Globus pallidus (tissue), 1 donor: ENCODE results near the gene TMEM222.
"Not testable (repeated sequence)": the region's sequence is repeated elsewhere in the genome, so short reads cannot be mapped to it uniquely, and the experiment has no call there.

Experiments
- DNase-seq: peaks from one replicate; pipeline ENCODE4 v3.0.0-alpha.2; 2015; ENCODE audit warnings: low spot score

Gene TMEM222

DNA sequence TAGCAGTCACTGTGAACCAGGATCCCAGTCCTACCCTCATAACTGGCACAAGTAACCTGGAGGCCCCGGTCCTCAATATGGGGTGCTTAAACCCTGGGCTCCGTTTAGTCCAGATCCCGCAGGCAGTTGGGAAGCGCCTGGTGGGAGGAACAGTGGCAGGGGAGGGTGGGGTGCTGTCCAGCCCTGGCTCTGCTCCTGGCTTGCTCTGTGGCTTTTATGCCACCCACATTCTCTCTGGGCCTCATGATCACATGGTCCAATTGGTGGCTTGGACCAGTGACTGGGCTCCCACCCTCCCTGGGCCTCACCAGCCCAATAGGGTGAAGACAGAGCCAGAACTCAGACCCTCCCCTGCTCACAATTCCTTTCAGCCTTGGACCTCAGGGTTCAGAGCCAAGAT lies 58.3 kb downstream of the TMEM222 start:
- DNase-seq: no peak

DNA sequence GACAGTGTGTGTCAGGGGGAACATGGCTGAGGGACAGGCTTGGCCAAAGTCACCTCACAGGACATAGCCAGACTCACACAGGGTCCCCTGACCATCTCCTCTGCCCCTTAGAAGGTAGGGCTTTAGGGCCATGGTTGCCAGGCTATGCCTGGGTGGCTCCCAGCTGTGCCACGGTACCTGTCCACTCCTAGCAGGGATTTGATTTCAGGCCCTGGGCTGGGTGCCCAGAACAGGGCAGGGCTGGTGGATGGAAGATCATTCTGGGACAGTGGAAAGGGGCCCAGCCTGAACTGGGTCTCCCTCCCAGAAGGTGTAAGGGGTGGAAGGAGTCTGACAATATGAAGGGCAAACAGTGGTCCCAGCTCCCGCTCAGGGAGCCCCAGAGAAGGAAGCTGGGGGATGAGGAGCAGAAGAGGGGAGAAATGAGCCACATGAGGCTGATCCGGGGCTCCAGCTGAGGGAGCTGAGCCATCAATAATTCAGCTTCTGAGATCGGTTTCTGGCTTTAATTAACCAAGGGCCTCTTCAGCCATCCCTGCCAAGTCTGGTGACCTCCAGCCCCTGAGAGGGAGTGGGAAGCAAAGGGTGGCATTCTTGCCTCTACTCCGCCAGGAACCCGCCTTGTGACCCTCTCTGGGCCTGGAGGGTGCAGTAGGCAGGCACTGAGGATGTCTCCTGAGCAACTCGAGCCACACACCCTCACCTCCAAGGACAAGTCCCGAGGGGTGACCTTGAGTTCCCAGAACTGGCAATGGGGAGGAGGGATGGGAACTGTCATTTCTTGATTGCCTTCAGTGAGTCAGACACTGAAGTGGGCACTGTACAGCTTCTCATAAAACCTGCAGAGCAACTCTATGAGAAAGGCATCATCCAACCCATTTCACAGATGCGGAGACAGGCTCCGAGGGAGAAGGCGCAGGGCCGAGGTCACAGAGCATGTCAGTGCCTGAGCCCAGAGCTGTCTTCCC lies 59.1 kb downstream of the TMEM222 start:
- no peak for DNase-seq

DNA sequence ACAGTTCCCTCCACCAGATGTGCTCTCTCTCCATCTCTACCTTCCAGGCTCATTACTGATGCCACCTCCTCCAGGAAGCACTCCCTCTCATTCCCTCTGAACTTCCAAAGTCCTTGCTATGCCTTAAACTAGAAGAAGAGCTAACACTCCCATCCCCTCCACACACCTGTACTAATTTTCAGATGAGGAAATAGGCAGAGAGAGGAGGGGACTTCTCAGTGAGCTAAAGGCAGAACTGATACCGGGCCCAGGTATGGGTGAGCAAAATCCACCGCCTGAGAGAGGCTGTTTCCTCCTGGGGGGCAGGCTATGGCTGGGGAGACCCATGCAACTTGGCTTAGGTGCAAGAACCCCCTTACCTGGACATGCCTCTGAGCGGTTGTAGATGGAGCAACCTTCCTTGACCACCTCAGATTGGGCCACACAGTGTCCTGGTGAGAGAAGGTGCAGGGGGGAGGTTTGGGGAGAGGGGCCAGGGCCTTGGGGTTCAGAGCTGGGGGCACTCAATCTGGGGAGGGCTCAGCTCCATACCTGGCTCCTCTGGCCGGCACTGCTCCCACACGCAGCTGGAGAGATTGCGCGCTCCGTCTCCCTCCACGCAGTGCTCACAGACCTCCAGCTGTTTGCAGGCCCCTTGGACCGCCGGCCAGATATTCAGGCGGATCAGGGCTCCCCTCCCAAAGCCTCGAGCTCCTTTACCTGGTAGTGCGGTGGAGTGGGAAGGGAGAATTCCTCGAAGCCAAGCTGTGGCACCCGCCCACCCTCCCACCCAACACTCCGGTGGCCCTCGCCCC lies 60.2 kb downstream of the TMEM222 start:
- DNase-seq: no peak

DNA sequence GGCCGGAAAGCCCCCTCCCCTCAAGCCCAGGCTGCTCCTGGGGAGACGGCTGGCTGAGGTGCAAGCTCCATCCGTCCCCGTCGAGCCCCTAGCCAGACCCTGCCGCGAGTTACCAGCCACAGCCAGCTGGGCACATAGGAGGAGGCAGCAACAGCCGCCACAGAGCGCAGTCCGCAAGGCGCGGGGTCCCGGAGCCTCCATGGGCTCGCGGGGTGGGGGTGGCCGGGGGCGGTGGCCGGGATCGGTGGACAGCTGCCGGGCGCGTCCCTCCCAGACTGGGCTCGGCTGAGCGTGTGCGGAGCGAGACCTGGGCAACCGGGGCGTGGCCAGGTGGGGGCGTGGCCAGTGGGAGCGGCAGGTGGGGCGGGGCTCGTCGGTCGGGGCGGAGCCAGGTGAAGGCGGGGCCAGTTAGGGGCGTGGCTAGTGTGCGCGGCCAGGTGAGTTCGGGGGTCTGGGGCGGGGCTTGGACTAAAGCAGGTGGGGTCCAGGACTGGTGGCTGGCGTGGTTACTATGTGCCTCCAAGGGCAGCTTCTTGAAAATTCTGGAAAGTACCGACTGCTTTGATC lies 61.2 kb downstream of the TMEM222 start, which contains the start of gene CD164L2:
Gene CD164L2 (minus strand): TSS at position 295 of the 567 bp plus-strand sequence. CDS start 94 bp downstream, at position 201.
- no peak for DNase-seq

DNA sequence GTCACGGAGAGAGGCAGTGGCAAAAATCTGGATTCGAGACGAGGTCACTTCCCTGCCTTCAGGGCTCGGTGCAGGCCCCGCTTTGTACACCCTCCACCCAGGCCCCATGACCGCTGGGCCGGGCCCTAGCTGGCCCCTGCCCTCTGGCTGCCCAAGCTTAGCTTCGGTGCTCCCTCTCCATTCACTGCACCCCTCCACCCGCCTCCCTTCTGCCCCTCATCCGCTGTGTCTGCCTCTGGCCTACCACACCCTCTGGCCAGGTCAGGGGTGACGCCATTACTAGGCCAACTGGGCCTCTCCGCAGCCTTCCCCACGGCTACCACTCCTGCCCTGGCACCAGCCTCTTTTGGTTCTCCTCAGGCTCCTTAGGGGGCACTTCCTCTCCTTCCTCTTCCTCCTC lies 61.7 kb downstream of the TMEM222 start:
- no peak for DNase-seq

DNA sequence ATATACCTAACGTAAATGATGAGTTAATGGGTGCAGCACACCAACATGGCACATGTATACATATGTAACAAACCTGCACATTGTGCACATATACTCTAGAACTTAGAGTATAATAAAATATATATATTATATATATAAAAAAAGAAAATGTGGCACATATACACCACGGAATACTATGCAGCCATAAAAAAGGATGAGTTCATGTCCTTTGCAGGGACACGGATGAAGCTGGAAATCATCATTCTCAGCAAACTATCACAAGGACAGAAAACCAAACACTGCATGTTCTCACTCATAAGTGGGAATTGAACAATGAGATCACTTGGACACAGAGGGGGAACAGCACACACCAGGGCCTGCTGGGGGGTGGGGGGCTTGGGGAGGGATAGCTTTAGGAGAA lies 62.8 kb downstream of the TMEM222 start:
- not testable (repeated sequence) for DNase-seq
